Fibroblast of lung (primary cell): ENCODE measurements around the gene GHRHR. TPM values are rescaled to one million over a fixed set of nuclear protein-coding genes. Genes with fewer than 3 reads are reported as not detected.

Experiments used
- DNase-seq, 2 donors: peaks; one replicate each; pipeline versions ENCODE4 v3.0.0 to v3.0.0-alpha.2; 2010; ENCODE audit warnings: low read depth in 2 of 2
- H2AFZ ChIP-seq: 2 replicates; pipeline ENCODE4 v1.5.1; 2012; ENCODE audit warnings: low read length, control low read depth, inconsistent platforms
- H3K27ac ChIP-seq: 2 replicates; pipeline ENCODE4 v1.5.1; 2011; ENCODE audit warnings: low read length, control low read depth; ENCODE audit not compliant: insufficient read depth
- H3K27me3 ChIP-seq: 2 replicates; pipeline ENCODE4 v1.5.1; 2011; ENCODE audit warnings: mild to moderate bottlenecking, low read length; ENCODE audit not compliant: control insufficient read depth, insufficient read depth
- H3K36me3 ChIP-seq: 2 replicates; pipeline ENCODE4 v1.5.1; 2011; ENCODE audit warnings: low read length; ENCODE audit not compliant: control insufficient read depth, insufficient read depth
- H3K4me1 ChIP-seq: 2 replicates; pipeline ENCODE4 v1.5.1; 2011; ENCODE audit warnings: low read length; ENCODE audit not compliant: control insufficient read depth, insufficient read depth; ENCODE audit errors: extremely low read depth
- H3K4me2 ChIP-seq: 2 replicates; pipeline ENCODE4 v1.5.1; 2011; ENCODE audit warnings: low read length, control low read depth; ENCODE audit not compliant: insufficient read depth; ENCODE audit errors: extremely low read depth
- H3K4me3 ChIP-seq, 4 experiments: fragments of 200-600 bp in 1 of 4; sonication (generic) in 1 of 4; replicated peaks in 1 of 4; 2 replicates each; pipeline ENCODE4 v1.5.1; 2011 to 2016; ENCODE audit warnings: low read length in 4 of 4, low read depth in 3 of 4, mild to moderate bottlenecking in 3 of 4, control low read depth in 2 of 4, inconsistent platforms in 1 of 4, mixed read lengths in 1 of 4; ENCODE audit not compliant: insufficient read depth in 1 of 4; ENCODE audit errors: control extremely low read depth in 1 of 4
- H3K79me2 ChIP-seq: 2 replicates; pipeline ENCODE4 v1.5.1; 2012; ENCODE audit warnings: mild to moderate bottlenecking, low read length, inconsistent platforms; ENCODE audit not compliant: control insufficient read depth, insufficient read depth
- H3K9ac ChIP-seq: 2 replicates; pipeline ENCODE4 v1.5.1; 2011; ENCODE audit warnings: mild to moderate bottlenecking, low read length, control low read depth; ENCODE audit not compliant: insufficient read depth
- H3K9me3 ChIP-seq: 2 replicates; pipeline ENCODE4 v1.5.1; 2012; ENCODE audit warnings: low read depth, low read length; ENCODE audit not compliant: control insufficient read depth, insufficient read depth
- H4K20me1 ChIP-seq: 2 replicates; pipeline ENCODE4 v1.5.1; 2011; ENCODE audit warnings: low read length; ENCODE audit not compliant: control insufficient read depth, insufficient read depth; ENCODE audit errors: extremely low read depth
- CTCF ChIP-seq, 2 donors: IDR thresholded peaks in 1 of 2; conservative IDR thresholded peaks in 1 of 2; 1 replicate in 1 of 2; 2 replicates in 1 of 2; pipeline ENCODE4 v1.5.1; 2011 to 2012; ENCODE audit warnings: low read length in 2 of 2, control low read depth in 1 of 2, inconsistent platforms in 1 of 2, low read depth in 1 of 2, mild to moderate bottlenecking in 1 of 2
- EZH2 ChIP-seq: IDR thresholded peaks from 2 replicates; pipeline ENCODE4 v1.5.1; 2012; ENCODE audit warnings: low read length, control low read depth, mild to moderate bottlenecking; ENCODE audit errors: missing control alignments
- polyA plus RNA-seq, 2 donors: library from polyadenylated mRNA; depleted of rRNA in 1 of 2; stranded (reverse) in 1 of 2; unstranded in 1 of 2; fragments of >200 nt; gene quantifications; 2 replicates each; pipeline ENCODE4 v1.2.1, GENCODE V29; 2011 to 2012; ENCODE audit warnings: missing spikeins in 1 of 2
- total RNA-seq: library from RNA; depleted of rRNA; stranded (reverse); fragments of >200 nt; gene quantifications from 2 replicates; pipeline ENCODE4 v1.2.1, GENCODE V29; 2014

Gene GHRHR
- total and polyA plus RNA-seq, 2 donors (not counting 1 experiment from before 2014, with no cell fraction given) = not detected

GRCh38 chr7:30917216-30917893, 46.4 kb upstream of the GHRHR start:
- H3K27ac ChIP-seq = no peak overlapping the region
- no peak overlapping the region for H3K9ac ChIP-seq
- no peaks in the 10 kb centered on the region for H3K36me3 ChIP-seq
- H4K20me1 ChIP-seq = no peaks in the 10 kb centered on the region
- DNase-seq = no peak
- no peak overlapping the region for H2AFZ ChIP-seq
- peaks cover 24% of the 10 kb centered on the region for H3K4me1 ChIP-seq
- no peaks in the 10 kb centered on the region for H3K9me3 ChIP-seq
- H3K4me2 ChIP-seq = no peak overlapping the region
- no peaks in the 10 kb centered on the region for H3K27me3 ChIP-seq
- no peak for TF ChIP-seq CTCF (conservative IDR thresholded peaks at IDR 0.05 in 1 of 2, IDR thresholded peaks at IDR 0.05 in 1 of 2; ENCODE audit: low read depth in 1 of 2, low read length in 2 of 2)
- TF ChIP-seq EZH2 = no peak
- no peaks in the 10 kb centered on the region for H3K79me2 ChIP-seq
- no peak overlapping the region for H3K4me3 ChIP-seq

GRCh38 chr7:30918676-30919075, 45.1 kb upstream of the GHRHR start:
- no peaks in the 10 kb centered on the region for H3K79me2 ChIP-seq
- H3K27me3 ChIP-seq = no peaks in the 10 kb centered on the region
- no peak for TF ChIP-seq EZH2
- TF ChIP-seq CTCF (conservative IDR thresholded peaks at IDR 0.05 in 1 of 2, IDR thresholded peaks at IDR 0.05 in 1 of 2; ENCODE audit: low read depth in 1 of 2, low read length in 2 of 2) = no peak
- H3K4me1 ChIP-seq = peaks cover 24% of the 10 kb centered on the region
- no peak overlapping the region for H2AFZ ChIP-seq
- H3K36me3 ChIP-seq = no peaks in the 10 kb centered on the region
- no peak for DNase-seq
- no peak overlapping the region for H3K4me2 ChIP-seq
- H4K20me1 ChIP-seq = no peaks in the 10 kb centered on the region
- no peaks in the 10 kb centered on the region for H3K9me3 ChIP-seq
- no peak overlapping the region for H3K9ac ChIP-seq
- no peak overlapping the region for H3K4me3 ChIP-seq
- H3K27ac ChIP-seq = no peak overlapping the region

GRCh38 chr7:30920021-30920583, 43.7 kb upstream of the GHRHR start:
- DNase-seq = peak in 1 of 2 donors; percentile 50
- H3K4me1 ChIP-seq = peaks cover 13% of the 10 kb centered on the region
- no peak overlapping the region for H3K4me2 ChIP-seq
- H3K9me3 ChIP-seq = no peaks in the 10 kb centered on the region
- no peak overlapping the region for H3K27ac ChIP-seq
- H2AFZ ChIP-seq = no peak overlapping the region
- no peaks in the 10 kb centered on the region for H3K79me2 ChIP-seq
- no peaks in the 10 kb centered on the region for H4K20me1 ChIP-seq
- no peaks in the 10 kb centered on the region for H3K36me3 ChIP-seq
- TF ChIP-seq EZH2 (no peak), CTCF (conservative IDR thresholded peaks at IDR 0.05 in 1 of 2, IDR thresholded peaks at IDR 0.05 in 1 of 2; ENCODE audit: low read depth in 1 of 2, low read length in 2 of 2) (no peak)
- H3K27me3 ChIP-seq = no peaks in the 10 kb centered on the region
- no peak overlapping the region for H3K9ac ChIP-seq
- H3K4me3 ChIP-seq = no peak overlapping the region
